HFFc6 (cell line): ENCODE data around the gene MICA. TPM values are rescaled to one million over a fixed set of nuclear protein-coding genes. Genes with fewer than 3 reads are reported as not detected.
"Not testable (repeated sequence)": the region's sequence is repeated elsewhere in the genome, so short reads cannot be mapped to it uniquely, and the experiment has no call there.

Experiments used
- DNase-seq: peaks from one replicate; pipeline ENCODE4 v3.0.0-alpha.2; 2018
- H3K27ac Mint-ChIP-seq: 2 replicates; pipeline ENCODE4 v1.8.0; 2020; ENCODE audit warnings: mild to moderate bottlenecking, mixed read lengths
- H3K27me3 Mint-ChIP-seq: 2 replicates; pipeline ENCODE4 v1.8.0; 2021; ENCODE audit warnings: mild to moderate bottlenecking, moderate library complexity, mixed read lengths; ENCODE audit not compliant: insufficient read depth
- H3K36me3 Mint-ChIP-seq: 2 replicates; pipeline ENCODE4 v1.8.0; 2021; ENCODE audit warnings: low read depth, mixed read lengths
- H3K4me1 Mint-ChIP-seq: 2 replicates; pipeline ENCODE4 v1.8.0; 2020; ENCODE audit warnings: low read depth, mixed read lengths
- H3K4me3 Mint-ChIP-seq: 2 replicates; pipeline ENCODE4 v1.8.0; 2020; ENCODE audit warnings: mild to moderate bottlenecking, moderate library complexity, mixed read lengths
- H3K9me3 Mint-ChIP-seq: 2 replicates; pipeline ENCODE4 v1.8.0; 2020; ENCODE audit warnings: mild to moderate bottlenecking, mixed read lengths
- total RNA-seq, 6 experiments: library from RNA; stranded (reverse); fragmentation: NEBNext Ultra II Directional; extraction: Animal tissue kit (Norgen Biotek cat#: 25700); gene quantifications; 2 replicates in 1 of 6; 3 replicates in 5 of 6; pipeline ENCODE4 v1.2.3, GENCODE V29; 2021
- TF ChIP-seq, protein P1 (sequence below): fragments of 200-600 bp; sonication (generic); IDR thresholded peaks from 2 replicates; pipeline ENCODE4 v1.5.0; 2021; ENCODE audit warnings: antibody characterized with exemption, mild to moderate bottlenecking

Gene MICA
- total RNA-seq, 6 experiments from 2014 or later, result 14.7 to 24.0 (median 17.7) TPM

DNA sequence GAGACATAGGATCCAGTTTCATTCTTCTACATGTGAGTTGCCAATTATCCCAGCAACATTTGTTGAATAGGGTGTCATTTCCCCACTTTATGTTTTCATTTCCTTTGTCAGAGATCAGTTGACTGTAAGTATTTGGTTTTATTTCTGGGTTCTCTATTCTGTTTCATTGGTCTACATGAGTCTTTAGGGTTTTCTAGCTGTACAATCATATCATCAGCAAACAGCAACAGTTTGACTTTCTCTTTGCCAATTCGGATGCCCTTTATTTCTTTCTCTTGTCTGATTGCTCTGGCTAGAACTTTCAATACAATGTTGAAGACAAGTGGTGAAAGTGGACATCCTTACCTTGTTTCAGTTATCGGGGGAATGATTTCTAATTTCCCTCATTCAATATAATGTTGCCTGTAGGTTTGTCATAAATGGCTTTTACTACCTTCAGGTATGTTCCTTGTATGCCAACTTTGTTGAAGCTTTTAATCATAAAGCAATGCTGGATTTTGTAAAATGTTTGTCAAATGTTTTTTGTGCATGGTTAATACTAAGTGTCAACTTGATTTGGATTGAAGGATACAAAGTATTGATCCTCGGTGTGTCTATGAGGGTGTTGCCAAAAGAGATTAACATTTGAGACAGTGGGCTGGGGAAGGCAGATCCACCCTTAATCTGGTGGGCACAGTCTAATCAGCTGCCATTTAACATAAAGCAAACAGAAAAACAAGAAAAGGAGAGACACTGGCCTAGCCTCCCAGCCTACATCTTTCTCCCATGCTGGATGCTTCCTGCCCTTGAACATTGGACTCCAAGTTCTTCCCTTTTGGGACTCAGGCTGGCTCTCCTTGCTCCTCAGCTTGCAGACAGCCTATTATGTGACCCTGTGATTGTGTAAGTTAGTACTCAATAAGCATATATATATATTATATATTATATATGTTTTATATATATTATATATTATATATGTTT, 23.3 kb downstream of the MICA start:
- Mint-ChIP-seq H3K9me3 (peaks cover 12% of the 10 kb centered on the region; the same call in 1 of the 2 replicates), H3K4me1 (peaks cover 5% of the 10 kb centered on the region; the same call in 1 of the 2 replicates), H3K4me3 (no peak overlapping the region), H3K36me3 (peaks cover 7% of the 10 kb centered on the region), H3K27ac (no peak overlapping the region), H3K27me3 (no peaks in the 10 kb centered on the region; the same call in 1 of the 2 replicates)
- DNase-seq, result no peak
- TF ChIP-seq, protein P1, sequence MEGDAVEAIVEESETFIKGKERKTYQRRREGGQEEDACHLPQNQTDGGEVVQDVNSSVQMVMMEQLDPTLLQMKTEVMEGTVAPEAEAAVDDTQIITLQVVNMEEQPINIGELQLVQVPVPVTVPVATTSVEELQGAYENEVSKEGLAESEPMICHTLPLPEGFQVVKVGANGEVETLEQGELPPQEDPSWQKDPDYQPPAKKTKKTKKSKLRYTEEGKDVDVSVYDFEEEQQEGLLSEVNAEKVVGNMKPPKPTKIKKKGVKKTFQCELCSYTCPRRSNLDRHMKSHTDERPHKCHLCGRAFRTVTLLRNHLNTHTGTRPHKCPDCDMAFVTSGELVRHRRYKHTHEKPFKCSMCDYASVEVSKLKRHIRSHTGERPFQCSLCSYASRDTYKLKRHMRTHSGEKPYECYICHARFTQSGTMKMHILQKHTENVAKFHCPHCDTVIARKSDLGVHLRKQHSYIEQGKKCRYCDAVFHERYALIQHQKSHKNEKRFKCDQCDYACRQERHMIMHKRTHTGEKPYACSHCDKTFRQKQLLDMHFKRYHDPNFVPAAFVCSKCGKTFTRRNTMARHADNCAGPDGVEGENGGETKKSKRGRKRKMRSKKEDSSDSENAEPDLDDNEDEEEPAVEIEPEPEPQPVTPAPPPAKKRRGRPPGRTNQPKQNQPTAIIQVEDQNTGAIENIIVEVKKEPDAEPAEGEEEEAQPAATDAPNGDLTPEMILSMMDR, result no peak

GRCh38 chr6:31430449-31430848, 27.1 kb downstream of the MICA start:
- Mint-ChIP-seq H3K4me1 (peaks cover 5% of the 10 kb centered on the region; the same call in 1 of the 2 replicates), H3K36me3 (peaks cover 7% of the 10 kb centered on the region), H3K4me3 (no peak overlapping the region), H3K27ac (no peak overlapping the region), H3K9me3 (peaks cover 12% of the 10 kb centered on the region; the same call in 1 of the 2 replicates), H3K27me3 (peaks cover 3% of the 10 kb centered on the region; the same call in 1 of the 2 replicates)
- TF ChIP-seq, protein P1, result no peak
- no peak for DNase-seq

DNA sequence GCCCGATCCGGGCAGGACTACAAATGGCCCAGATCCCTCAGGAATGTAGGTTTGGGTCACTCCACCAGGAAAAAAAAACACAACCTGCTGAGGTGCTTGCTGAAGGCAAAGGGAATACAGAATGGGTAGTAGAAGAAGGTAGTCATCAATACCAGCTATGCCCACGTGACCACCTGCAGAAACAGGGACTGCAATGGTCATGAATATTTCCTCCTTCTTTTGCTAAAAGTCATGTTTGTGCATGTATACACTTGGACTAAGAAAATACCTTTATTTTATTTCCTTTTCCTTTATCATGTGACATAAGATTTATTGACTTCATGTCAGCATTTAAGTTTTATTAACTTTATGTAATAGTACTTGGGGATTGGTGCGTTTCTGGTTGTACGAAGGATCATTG, 31.7 kb downstream of the MICA start:
- not testable (repeated sequence) for H3K27ac Mint-ChIP-seq, DNase-seq, H3K27me3 Mint-ChIP-seq, H3K4me3 Mint-ChIP-seq, H3K4me1 Mint-ChIP-seq
- Mint-ChIP-seq H3K36me3 (peaks cover 14% of the 10 kb centered on the region), H3K9me3 (peaks cover 26% of the 10 kb centered on the region)

- Mint-ChIP-seq H3K4me1 (peaks cover 10% of the 10 kb centered on the region), H3K27me3 (peaks cover 3% of the 10 kb centered on the region; the same call in 1 of the 2 replicates), H3K9me3 (peaks cover 17% of the 10 kb centered on the region), H3K27ac (no peak overlapping the region), H3K36me3 (peaks cover 7% of the 10 kb centered on the region), H3K4me3 (no peak overlapping the region)
- no peak for DNase-seq
- TF ChIP-seq, protein P1, result no peak
Observed at GRCh38 chr6:31438222-31438621, 34.8 kb downstream of the MICA start.

DNA sequence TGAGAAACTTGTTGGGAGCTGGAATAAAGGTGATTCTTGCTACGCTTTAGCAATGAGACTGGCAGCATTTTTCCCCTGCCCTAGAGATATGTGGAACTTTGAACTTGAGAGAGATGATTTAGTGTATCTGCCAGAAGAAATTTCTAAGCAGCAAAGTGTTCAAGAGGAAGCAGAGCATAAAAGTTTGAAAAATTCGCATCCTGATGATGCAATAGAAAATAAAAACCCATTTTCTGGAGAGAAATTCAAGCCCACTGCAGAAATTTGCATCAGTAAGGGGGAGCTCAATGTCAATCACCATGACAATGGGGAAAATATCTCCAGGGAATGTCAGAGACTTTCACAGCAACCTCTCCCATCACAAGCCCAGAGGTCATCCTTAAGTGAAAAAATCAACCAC, 35.3 kb downstream of the MICA start:
- Mint-ChIP-seq H3K4me1 (peaks cover 10% of the 10 kb centered on the region), H3K27ac (no peak overlapping the region), H3K27me3 (peaks cover 3% of the 10 kb centered on the region; the same call in 1 of the 2 replicates), H3K4me3 (no peak overlapping the region), H3K9me3 (peaks cover 17% of the 10 kb centered on the region), H3K36me3 (peaks cover 7% of the 10 kb centered on the region)
- TF ChIP-seq, protein P1, result no peak
- DNase-seq, result no peak
